NCI-H2171 treated with DMSO at 0.1 percent for 48 hours (cell line): ENCODE data around the gene EFHD2.
"Not testable (repeated sequence)": the region's sequence is repeated elsewhere in the genome, so short reads cannot be mapped to it uniquely, and the experiment has no call there.

ENCODE experiments used
- DNase-seq: peaks from one replicate; lab custom pipeline; 2025; lab: John Stamatoyannopoulos, UW

Gene EFHD2, protein sequence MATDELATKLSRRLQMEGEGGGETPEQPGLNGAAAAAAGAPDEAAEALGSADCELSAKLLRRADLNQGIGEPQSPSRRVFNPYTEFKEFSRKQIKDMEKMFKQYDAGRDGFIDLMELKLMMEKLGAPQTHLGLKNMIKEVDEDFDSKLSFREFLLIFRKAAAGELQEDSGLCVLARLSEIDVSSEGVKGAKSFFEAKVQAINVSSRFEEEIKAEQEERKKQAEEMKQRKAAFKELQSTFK

DNA sequence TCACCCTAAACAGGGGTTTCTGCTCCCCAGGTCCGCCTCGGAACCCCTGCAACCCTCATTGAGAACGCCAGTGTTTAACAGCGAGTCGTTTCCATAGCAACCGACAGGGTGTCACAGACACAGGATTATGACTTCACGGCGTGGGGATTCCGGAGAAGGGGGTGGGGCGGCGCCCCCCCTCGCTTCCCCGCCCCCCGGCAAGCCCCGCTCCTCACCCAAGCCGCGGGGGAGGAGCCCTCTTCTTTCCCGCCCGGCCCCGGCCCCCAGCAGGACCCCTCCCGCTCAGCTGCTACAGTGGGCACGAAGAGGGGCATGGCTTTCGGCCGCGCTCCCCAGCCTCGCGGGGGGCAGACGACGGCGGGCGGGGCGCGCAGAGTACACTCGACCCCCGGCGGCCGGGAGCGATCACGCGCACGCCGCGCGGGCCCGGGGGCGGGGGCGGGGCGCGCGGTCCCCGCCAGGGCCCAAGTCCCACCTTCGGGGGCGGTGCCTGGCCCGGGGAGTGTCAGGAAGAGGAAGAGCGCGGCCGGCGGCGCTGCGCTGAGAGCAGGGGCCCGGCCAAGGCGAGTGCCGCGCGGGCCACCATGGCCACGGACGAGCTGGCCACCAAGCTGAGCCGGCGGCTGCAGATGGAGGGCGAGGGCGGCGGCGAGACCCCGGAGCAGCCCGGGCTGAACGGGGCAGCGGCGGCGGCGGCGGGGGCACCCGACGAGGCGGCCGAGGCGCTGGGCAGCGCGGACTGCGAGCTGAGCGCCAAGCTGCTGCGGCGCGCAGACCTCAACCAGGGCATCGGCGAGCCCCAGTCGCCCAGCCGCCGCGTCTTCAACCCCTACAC lies at the start of gene EFHD2:
TSS of gene EFHD2 (plus strand) at position 501 of the 835 bp plus-strand sequence. CDS start at position 585, 84 bp downstream.
- peak; percentile 89 for DNase-seq

DNA sequence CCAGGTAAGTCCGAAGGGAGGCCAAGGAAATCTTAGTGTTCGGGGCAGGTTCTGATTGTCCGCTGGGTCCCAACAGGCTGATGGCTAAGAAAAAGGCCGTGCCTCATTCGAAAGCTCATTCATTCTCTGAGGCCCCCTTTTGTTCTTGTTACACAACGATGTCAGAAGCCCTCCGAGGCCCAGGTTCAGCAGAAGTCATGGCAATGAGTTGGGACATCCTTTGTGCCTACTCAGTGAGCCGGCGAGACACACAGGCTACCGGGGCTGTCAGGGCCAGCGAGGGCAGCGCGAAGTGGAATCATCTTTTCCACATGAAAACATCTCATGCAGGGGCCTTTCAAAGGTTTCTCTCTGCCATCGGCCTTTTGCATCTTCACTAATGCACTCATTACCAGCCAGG lies 49.0 kb upstream of the EFHD2 start:
- DNase-seq: no peak

DNA sequence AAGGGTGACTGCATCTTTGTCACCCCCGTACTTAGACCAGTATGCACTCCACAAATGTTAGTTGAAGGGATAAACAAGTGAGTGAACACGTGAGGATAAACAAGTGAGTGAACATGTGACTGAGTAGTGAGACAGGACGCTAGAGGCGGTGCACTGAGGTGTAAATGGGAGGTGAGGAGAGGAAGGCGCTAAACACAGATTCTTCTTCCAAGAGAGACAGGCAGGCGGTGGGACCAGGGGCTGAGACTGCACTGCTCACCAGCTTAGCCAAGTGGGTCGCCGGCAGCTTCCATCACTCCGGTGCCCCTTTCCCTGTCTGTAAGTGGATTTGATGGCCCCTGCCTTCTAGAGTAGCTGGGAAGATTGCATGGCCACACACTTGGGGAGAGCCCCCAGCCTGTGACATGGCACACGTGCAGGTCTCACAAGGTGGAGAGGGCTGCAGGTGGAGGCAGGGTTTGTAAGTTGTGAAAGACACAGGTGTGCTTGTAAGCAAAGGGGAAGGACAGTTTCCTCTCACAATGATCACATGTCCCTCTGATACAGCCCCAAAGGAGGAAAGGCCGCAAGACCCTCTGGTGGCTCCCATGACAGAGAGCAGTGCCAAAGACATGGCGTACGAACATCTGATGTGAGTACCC lies 47.5 kb upstream of the EFHD2 start:
- no peak for DNase-seq

DNA sequence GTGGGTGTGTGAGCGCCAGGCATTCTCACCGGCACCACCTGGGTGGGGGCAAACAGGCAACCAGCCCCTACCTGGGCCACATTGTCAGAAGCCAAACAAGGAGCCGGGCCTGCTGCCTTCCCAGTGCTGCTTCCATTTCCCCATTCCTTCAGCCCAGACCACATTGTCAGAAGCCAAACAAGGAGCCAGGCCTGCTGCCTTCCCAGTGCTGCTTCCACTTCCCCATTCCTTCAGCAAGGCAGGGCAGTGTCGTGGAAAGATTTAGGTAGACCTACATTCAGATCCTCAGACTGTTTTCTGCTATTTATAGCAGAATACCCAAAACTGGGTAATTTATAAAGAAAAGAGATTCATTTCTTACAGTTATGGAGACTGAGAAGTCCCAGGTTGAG lies 47.0 kb upstream of the EFHD2 start:
- no peak for DNase-seq

DNA sequence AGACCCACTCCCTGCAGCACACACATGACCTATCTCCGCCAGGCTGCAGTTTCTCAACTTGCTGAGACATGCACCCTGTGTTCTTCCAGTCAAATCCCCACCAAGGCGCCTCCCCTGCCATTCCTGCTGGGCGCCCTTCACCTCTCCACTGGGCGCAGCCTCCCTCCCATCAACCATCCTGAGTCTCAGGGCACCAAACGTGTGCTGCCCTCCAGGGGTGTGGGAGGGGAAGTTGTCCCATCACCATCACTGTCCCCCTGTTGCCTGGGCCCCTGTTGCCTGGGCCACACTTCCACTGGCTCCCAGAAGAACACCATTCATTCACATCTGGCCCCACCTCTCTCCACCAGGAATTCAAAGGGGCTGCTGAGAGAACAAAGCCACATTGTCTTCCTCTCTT lies 44.9 kb upstream of the EFHD2 start:
- no peak for DNase-seq

DNA sequence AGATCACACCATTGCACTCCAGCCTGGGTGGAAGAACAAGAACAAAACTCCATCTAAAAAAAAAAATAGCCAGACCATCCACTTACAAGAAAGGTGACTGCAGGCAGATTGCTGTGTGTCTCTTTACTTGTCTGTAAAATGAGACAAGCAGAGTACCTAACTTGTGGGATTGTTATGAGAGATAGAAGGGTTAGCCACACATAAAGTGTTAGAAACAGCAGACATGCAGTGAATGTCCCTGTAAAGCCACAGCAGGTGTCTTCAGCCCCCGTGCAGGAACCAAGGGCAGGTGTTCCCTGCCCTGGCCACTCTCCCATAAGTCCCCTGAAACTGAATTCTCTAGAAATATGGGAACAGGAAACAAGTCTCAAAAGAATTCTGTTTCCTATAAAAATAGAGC lies 40.8 kb upstream of the EFHD2 start:
- DNase-seq: no peak

DNA sequence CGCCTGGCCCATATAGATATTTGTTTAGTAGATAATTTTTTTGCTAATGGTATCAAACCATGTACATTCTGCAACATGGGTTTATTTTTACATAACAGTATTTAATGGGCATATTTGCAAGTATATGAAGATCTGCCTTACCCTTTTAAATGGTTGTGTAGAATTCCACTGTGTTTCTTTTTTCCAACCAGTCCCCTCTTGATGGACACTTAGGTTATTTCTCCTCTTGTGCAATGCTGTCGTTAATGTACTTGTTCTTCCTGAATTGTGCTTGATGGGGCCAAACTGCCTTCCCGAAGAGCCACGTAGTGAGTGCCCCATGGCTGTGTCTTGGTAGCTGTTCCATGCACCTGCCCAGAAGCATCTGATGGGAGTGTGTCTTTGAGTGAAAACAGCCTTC lies 39.4 kb upstream of the EFHD2 start:
- DNase-seq: no peak

DNA sequence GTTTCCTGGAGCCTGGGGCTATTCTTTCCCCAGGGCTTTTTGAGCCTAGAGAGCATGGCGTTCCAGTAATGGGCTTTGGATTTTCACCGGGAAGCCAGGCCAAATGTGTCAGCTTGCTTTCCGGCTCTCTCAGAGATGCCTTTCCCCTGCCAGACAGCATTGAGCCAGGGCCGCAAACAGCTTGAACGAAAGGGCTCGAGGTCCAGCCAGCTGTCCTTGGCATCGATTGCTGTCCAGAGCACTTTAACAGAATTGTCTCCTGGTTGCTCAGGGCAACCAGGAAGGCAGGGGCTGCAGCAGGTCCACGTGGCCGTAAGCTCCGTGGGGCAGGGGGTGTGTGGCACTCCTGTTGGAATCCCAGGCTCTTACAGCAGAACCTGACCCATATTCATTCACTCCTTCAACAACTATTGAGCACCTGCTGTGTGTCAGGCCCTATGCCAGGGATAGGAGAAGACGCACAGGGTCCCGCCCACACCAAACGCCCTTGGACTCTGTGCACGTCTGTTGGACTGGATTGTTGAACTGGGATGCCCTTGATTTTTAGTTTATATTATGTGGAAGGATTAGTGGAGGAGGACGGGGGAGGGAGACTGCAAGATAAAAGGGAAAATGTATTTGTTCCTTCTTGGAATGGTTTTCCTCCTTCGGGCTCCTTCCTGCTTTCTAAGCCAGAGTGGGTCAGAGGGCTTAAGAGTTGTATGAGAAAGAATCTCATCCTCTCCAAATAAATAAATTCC lies 38.7 kb upstream of the EFHD2 start:
- DNase-seq: no peak

DNA sequence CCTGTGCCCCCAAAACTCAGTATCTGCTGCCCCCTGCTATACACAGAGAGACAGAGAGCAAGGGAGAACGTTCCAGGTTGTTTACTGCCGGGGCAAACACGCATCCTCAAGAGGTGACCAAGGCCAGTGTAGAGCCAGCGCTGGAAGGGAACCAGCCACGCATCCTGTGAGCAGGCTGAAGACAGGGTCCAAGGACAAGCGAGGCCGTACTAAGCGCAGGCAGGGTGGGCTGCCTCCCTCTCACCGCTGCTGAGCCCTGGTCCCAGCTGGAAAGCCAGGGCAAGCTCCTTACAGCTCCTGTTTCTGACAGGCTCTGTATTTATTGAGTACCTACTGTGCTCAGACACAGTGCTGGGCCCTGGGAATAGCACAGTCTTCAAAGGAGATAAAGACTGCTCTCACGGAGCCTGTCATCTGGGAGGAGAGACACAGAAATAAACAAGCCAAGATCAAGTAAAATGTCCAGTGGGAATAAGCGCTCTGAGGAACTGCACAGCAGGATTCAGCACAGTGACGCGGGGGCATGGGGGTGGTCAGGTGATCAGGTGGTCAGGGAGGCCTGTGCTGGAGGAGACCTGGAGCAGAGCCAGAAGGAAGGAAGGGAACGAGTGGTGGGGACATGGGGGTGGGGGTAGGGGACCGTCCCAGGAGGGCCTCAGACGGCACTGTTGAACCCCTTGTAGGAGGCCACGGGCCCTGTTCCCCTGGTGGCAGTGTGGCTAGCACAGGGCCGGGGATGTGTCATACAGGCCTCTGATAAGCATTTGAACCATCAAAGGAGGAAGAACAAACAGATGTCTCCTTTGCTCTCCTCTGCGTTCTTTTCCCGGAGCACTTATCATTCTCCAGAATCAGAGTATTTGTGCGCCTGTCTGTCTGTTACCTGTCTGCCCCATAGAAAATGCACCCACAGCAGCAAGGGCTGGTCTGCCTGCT lies 37.8 kb upstream of the EFHD2 start:
- no peak for DNase-seq

DNA sequence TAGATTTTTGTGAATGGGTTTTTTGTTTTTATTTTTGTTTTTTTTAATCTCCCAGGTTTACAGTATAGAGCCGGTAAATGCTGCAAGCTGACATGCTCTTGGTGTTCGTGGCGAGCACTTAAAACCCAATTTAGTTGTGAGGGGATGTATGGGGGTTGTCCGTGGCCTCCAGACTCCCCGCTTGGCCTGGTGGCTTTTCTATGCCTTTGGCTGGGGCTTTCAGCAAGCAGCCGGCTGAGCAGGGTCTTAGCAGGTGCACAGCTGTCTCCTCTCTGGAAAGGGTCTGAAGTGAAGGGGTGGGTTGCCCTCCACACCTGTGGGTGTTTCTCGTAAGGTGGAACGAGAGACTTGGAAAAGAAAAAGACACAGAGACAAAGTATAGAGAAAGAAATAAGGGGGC lies 31.0 kb upstream of the EFHD2 start:
- DNase-seq: no peak

DNA sequence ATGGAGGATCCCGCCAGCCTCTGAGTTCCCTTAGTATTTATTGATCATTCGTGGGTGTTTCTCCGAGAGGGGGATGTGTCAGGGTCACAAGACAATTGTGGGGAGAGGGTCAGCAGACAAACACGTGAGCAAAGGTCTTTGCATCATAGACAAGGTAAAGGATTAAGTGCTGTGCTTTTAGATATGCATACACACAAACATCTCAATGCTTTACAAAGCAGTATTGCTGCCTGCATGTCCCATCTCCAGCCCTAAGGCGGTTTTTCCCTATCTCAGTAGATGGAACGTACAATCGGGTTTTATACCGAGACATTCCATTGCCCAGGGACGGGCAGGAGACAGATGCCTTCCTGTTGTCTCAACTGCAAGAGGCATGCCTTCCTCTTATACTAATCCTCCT lies 30.5 kb upstream of the EFHD2 start:
- DNase-seq: not testable (repeated sequence)

DNA sequence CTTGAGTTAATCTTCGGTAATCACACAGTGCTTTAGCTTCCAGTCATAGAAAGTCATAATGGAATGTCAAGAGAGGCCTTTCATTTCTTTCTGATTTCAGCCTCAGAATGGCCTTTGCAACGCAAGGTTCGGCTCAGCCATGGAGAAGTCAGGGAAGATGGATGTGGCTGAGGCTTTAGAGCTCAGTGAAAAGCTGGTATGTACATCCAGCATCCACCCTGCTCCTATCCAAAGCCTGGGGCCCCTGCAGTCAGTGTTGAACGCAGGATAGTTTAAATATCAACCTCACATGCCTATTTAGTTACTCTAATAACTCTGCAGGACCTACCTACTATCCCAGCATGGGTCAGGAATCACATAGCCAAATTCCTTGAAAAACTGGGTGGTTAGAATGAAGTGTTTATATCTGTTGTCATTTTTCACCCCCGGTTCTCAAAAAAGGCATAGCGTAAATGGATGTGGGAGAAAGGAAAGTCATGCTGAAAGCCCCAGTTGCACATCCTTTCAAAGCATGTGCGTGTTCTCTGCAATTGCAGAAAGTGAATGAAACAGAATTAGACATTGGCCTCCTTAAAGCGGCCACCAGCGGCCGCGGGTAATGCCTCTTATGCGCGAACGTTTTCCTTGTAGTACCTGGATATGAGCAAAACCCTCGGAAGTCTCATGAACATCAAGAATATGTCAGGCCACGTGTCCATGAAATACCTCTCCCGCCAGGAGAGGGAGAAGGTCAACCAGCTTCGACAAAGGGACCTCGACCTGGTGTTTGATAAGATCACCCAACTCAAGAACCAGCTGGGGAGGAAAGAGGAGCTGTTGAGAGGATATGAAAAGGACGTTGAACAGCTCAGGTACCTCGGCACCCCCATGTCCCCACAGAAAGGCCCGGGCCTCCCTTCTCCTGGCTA lies 28.8 kb upstream of the EFHD2 start:
- no peak for DNase-seq

DNA sequence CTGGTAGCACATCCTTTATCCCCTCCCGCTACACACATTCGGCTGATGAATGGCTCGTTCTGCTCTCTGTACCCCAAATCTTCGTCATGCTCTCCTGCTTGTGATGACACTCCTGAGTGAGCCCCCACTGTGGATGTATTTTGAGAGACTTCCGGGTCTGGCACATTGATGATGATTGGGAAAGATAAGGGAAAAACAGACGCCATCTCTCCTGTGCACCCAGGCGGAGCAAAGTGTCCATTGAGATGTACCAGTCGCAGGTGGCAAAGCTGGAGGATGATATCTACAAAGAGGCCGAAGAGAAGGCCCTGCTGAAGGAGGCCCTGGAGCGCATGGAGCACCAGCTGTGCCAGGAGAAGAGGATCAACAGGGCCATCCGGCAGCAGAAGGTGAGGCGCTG lies 27.9 kb upstream of the EFHD2 start:
- DNase-seq: no peak

DNA sequence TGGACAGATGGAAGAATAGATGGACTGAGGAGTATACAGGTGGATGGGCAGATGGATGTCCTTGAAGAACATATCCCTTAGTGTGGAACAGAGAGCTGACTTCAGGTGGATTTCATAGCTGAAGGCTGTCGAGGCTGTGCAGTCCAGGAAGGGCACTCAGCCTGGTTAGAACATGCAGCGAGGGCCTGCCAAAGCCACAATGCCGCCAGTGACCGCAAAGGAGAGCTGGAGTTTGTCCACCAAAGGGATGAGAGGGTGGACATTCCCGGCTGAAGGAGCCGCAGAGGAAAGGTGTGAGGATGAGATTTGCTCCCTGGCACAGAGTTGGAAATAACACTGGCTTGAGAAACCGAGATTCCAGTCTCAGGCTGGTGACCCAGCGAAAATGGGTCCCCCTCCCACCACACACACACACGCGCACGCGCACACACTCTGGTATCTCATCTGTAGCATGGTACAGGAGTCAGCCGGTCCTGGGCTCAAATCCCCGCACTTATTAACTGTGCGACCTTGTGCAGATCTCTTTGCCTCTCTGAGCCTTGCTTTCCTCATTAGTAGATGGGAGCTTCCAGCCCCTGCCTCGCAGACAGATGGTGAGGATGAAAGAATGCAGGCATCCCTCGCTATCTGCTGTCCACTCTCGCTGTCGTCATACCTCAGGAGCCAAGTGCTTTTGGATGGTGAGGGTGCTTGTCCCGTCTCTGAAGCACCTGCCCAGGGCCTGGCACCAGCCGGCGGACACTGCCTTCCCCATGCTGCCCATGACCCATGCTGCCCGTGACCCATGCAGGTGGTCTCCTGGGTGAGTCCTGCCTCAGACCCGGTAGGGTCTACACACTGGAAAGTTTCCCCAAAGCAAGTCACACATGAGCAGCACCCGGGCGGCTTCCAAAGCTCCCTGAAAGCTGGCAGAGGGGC lies 26.8 kb upstream of the EFHD2 start:
- DNase-seq: no peak

DNA sequence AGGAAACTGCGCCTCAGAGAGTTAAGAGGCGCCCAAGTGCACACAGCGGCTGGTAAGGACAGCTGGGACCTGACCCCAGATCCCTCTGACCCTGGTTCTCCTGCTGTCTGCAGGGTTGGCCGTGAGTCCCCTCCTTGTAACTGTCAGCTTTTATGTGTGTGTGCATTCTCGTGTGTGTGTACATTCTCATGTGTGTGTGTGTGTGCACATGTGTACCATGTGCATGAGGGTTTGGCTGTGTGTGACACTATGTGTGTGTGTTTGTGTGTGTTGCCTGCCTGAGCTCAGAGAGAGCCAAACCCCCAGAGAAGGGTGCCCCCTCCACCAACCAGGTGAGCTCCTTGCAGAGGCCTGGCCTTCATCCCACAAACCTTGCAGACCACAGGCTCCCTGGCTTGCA lies 25.9 kb upstream of the EFHD2 start:
- no peak for DNase-seq

DNA sequence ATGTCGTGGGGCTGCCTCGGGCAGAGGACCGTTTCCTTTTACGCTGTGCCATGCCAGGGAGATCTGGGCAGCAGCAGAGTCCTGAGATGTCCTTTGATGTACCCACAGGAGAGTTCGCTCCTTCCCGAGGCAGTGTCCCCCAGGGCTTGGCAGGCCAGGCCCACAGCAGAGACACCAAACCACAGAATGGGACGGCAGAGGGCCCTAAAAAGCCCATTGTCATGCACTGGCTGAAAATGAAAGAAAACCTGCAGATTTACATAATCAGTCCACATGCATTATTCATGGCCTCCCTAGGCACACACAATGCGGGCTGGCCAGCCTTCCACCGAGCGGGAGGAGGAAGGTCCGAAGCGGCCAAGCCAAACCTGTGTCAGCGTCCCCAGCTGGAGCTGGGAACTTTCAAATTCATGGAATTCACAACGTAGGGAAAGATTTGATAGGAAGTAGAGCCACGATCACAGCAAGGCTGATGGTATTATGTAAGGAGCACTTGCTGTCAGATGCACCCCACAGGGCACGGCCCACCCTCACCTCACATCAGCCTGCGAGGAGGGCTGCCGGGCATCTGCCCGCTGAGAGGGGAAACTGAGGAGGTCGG lies 25.3 kb upstream of the EFHD2 start:
- no peak for DNase-seq

DNA sequence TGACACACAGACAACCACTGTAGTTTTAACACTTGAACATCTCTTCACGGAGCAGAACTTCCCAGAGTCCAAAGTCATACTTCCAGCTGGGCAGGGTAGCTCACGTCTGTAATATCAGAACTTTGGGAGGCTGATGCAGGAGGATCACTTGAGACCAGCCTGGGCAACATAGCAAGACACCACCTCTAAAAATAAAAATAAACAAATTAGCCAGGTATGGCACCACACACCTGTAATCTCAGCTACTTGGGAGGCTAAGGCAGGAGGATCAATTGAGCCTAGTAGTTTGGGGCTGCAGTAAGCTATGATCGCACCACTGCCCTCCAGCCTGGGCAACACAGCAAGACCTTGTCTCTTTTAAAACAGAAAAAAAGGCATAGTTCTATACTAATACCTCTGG lies 24.3 kb upstream of the EFHD2 start:
- no peak for DNase-seq

DNA sequence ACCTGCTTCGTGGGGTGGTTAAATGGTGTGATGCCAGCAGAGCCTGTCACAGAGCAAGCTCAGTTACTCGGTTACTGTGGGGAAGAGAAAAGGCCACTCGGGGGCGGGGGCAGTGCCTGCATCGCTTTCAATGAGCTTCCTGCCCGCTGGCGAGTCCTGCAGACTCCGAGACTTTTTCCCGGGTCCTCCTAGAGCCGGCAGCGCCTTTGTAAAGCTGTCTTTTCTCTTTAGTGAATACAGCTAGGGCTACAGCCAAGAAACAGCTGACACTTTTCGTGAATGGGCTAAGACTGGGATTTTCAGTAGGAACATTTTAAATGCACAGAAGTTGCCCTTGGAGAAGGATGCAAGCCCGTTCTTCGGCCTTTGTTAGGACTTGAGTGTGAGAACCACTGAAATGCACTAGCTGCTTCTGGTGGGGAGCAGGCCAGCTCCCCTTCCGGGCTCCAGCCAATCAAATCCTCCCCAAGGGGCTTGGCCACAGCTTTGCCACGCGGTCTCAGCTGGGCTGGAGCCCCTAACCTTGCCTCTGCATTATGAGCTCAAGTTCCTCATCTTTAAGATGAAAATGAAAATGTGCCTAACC lies 23.4 kb upstream of the EFHD2 start:
- DNase-seq: no peak
